ENCODE data around the gene ADSS2. TPM values are rescaled to one million over a fixed set of nuclear protein-coding genes. Genes with fewer than 3 reads are reported as not detected.

The ADSS2 gene
- total RNA-seq, 1 donor from 2014 or later = 181 TPM

DNA sequence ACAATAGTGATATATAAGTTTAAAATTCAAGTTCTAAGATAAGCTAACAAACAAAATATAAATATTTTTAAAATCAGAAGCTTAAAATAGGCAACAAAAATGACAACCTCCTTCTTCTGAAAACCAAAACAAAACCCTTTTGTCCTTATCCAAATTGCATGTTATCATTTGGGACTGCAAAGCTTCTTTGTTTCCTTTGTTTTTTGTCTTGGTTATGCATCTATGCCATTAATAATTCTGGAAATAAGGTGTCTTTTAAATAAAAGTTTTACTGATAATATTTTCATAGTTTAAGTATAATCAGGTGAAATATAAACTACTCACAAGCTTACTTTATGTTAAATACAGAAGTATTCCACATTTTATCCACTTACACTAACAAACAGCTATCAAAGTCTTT lies 20.5 kb downstream of the ADSS2 start:
- H3K9ac ChIP-seq = no peak overlapping the region
- Mint-ChIP-seq H3K4me3 (no peak overlapping the region), H3K27ac (no peak overlapping the region)

DNA sequence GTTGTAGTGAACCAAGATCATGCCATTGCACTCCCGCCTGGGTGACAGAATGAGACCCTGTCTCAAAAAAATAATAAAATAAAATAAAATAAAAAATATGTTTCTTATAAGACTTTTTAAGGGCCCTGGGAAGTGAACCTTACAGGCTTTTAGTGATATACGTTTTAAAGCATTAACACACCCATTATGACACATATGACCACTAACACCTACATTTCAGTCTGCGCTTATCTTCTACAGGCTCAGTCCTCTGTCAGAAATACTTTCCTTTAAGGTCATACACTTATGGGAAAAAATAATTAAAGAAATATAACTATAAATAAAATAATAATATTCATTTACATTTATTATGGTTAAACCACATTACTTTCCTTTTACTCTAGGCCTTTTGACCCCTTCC lies 21.9 kb downstream of the ADSS2 start:
- no peak overlapping the region for H2AFZ ChIP-seq (replicated peaks)
- H3K4me3 ChIP-seq = no peak overlapping the region
- Mint-ChIP-seq H3K27me3 (ENCODE audit: insufficient read depth, low read depth) (no peaks in the 10 kb centered on the region), H3K4me3 (no peak overlapping the region), H3K4me1 (no peaks in the 10 kb centered on the region), H3K36me3 (peaks cover 5% of the 10 kb centered on the region), H3K27ac (no peak overlapping the region), H3K9me3 (no peaks in the 10 kb centered on the region)
- no peaks in the 10 kb centered on the region for H3K27me3 ChIP-seq
- TF ChIP-seq EZH2 (IDR thresholded peaks at IDR 0.05) = no peak
- H3K27ac ChIP-seq = no peak overlapping the region
- H3K79me2 ChIP-seq (ENCODE audit: low read depth) = no peaks in the 10 kb centered on the region
- no peak overlapping the region for H3K9ac ChIP-seq
- H4K20me1 ChIP-seq (ENCODE audit: low read depth) = no peaks in the 10 kb centered on the region
- DNase-seq (ENCODE audit: low spot score) = no peak
- H3K4me2 ChIP-seq = no peak overlapping the region
- no peaks in the 10 kb centered on the region for H3K9me3 ChIP-seq (ENCODE audit: low read depth)
- H3F3A ChIP-seq (ENCODE audit: low read depth) = peaks cover 12% of the 10 kb centered on the region
- H3K4me1 ChIP-seq = no peaks in the 10 kb centered on the region
- H3K36me3 ChIP-seq = peaks cover 13% of the 10 kb centered on the region

More for the DNA sequence above, 20.5 kb downstream of the ADSS2 start:
- no peaks in the 10 kb centered on the region for H3K4me1 Mint-ChIP-seq
- no peaks in the 10 kb centered on the region for H3K4me1 ChIP-seq
- H2AFZ ChIP-seq (replicated peaks) = no peak overlapping the region
- peaks cover 12% of the 10 kb centered on the region for H3F3A ChIP-seq (ENCODE audit: low read depth)
- H3K4me2 ChIP-seq = no peak overlapping the region
- no peaks in the 10 kb centered on the region for H3K9me3 ChIP-seq (ENCODE audit: low read depth)
- H3K27me3 Mint-ChIP-seq (ENCODE audit: insufficient read depth, low read depth) = no peaks in the 10 kb centered on the region
- H3K4me3 ChIP-seq = no peak overlapping the region
- H3K79me2 ChIP-seq (ENCODE audit: low read depth) = no peaks in the 10 kb centered on the region
- H3K9me3 Mint-ChIP-seq = no peaks in the 10 kb centered on the region
- peaks cover 11% of the 10 kb centered on the region for H3K36me3 Mint-ChIP-seq
- H3K27ac ChIP-seq = no peak overlapping the region
- DNase-seq (ENCODE audit: low spot score) = no peak
- H4K20me1 ChIP-seq (ENCODE audit: low read depth) = no peaks in the 10 kb centered on the region
- TF ChIP-seq EZH2phosphoT487 (IDR thresholded peaks at IDR 0.05) = no peak
- TF ChIP-seq, protein P1, sequence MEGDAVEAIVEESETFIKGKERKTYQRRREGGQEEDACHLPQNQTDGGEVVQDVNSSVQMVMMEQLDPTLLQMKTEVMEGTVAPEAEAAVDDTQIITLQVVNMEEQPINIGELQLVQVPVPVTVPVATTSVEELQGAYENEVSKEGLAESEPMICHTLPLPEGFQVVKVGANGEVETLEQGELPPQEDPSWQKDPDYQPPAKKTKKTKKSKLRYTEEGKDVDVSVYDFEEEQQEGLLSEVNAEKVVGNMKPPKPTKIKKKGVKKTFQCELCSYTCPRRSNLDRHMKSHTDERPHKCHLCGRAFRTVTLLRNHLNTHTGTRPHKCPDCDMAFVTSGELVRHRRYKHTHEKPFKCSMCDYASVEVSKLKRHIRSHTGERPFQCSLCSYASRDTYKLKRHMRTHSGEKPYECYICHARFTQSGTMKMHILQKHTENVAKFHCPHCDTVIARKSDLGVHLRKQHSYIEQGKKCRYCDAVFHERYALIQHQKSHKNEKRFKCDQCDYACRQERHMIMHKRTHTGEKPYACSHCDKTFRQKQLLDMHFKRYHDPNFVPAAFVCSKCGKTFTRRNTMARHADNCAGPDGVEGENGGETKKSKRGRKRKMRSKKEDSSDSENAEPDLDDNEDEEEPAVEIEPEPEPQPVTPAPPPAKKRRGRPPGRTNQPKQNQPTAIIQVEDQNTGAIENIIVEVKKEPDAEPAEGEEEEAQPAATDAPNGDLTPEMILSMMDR (IDR thresholded peaks at IDR 0.05) = no peak
- no peak for TF ChIP-seq EZH2 (IDR thresholded peaks at IDR 0.05)
- peaks cover 13% of the 10 kb centered on the region for H3K36me3 ChIP-seq
- no peaks in the 10 kb centered on the region for H3K27me3 ChIP-seq

DNA sequence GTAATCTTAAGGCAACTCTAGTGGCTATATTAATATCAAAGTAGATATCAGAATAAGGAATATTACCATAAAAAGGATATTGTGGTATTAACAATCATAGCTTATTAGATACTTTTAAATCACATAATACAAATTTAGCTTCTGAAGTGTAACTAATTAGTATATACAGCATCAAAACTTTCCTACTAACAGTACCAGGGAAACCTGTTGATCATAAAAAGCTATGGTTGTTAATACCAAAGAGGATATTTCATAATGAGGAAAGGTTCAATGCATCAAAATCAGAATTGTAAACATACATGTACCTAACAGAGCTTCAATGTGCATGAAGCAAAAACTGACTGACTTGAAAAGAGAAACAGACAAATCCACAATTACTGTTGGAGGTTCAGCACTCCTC lies 24.1 kb downstream of the ADSS2 start:
- no peaks in the 10 kb centered on the region for H3K79me2 ChIP-seq (ENCODE audit: low read depth)
- DNase-seq (ENCODE audit: low spot score) = no peak
- no peak overlapping the region for H3K9ac ChIP-seq
- H2AFZ ChIP-seq (replicated peaks) = no peak overlapping the region
- H3K4me2 ChIP-seq = no peak overlapping the region
- Mint-ChIP-seq H3K4me3 (no peak overlapping the region), H3K27ac (no peak overlapping the region), H3K9me3 (no peaks in the 10 kb centered on the region), H3K4me1 (no peaks in the 10 kb centered on the region), H3K27me3 (ENCODE audit: insufficient read depth, low read depth) (no peaks in the 10 kb centered on the region), H3K36me3 (peaks cover 6% of the 10 kb centered on the region)
- H3K4me3 ChIP-seq = no peak overlapping the region
- H3K4me1 ChIP-seq = no peaks in the 10 kb centered on the region
- H4K20me1 ChIP-seq (ENCODE audit: low read depth) = no peaks in the 10 kb centered on the region
- TF ChIP-seq EZH2 (IDR thresholded peaks at IDR 0.05) (no peak), EZH2phosphoT487 (IDR thresholded peaks at IDR 0.05) (no peak)
- TF ChIP-seq, protein P1 (IDR thresholded peaks at IDR 0.05) = no peak
- H3K27ac ChIP-seq = no peak overlapping the region
- peaks cover 16% of the 10 kb centered on the region for H3F3A ChIP-seq (ENCODE audit: low read depth)
- H3K36me3 ChIP-seq = peaks cover 30% of the 10 kb centered on the region
- H3K27me3 ChIP-seq = no peaks in the 10 kb centered on the region
- no peaks in the 10 kb centered on the region for H3K9me3 ChIP-seq (ENCODE audit: low read depth)

DNA sequence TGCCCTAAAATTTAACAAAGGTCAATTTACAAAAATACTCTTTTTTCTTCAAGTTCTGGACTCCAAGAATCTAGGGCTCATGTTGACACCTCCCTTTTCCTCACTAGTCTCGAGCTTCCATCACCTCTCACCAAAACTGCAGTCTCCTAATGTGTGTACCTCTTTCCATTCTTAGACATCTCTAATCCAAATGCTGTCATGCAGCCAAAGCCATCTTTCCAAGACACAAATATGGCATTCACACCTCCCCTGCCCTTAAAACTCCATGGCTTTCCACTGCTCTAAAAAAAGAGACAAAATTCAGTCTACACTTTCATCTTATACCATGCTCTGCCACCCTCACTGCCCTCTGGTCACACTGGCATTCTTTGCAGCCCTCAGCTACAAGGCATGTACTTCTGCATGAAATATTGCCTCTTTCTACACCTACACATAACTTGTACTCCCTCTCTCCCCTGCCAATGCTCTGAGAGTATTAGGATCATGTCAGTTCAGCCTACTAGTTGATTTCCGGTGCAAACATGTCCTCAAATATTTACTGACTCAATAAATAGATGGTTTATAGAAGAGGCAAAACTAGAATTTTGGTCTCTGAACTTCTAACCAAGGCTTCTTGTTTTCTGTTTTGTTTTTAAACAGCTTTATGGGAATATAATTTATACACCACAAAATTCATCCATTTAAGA lies 26.9 kb downstream of the ADSS2 start:
- no peak overlapping the region for H3K4me3 Mint-ChIP-seq
- no peak overlapping the region for H3K9ac ChIP-seq
- H3K27ac ChIP-seq = no peak overlapping the region
- H3K27me3 Mint-ChIP-seq (ENCODE audit: insufficient read depth, low read depth) = no peaks in the 10 kb centered on the region
- no peaks in the 10 kb centered on the region for H3K79me2 ChIP-seq (ENCODE audit: low read depth)
- no peak overlapping the region for H3K4me3 ChIP-seq
- no peaks in the 10 kb centered on the region for H3K27me3 ChIP-seq
- no peaks in the 10 kb centered on the region for H3K9me3 Mint-ChIP-seq
- H3K4me1 ChIP-seq = no peaks in the 10 kb centered on the region
- H2AFZ ChIP-seq (replicated peaks) = no peak overlapping the region
- H3K36me3 Mint-ChIP-seq = peaks cover 10% of the 10 kb centered on the region
- H4K20me1 ChIP-seq (ENCODE audit: low read depth) = no peaks in the 10 kb centered on the region
- H3K9me3 ChIP-seq (ENCODE audit: low read depth) = no peaks in the 10 kb centered on the region
- no peaks in the 10 kb centered on the region for H3K4me1 Mint-ChIP-seq
- peaks cover 23% of the 10 kb centered on the region for H3K36me3 ChIP-seq
- TF ChIP-seq, protein P1 (IDR thresholded peaks at IDR 0.05) = no peak
- no peak for TF ChIP-seq EZH2 (IDR thresholded peaks at IDR 0.05)
- TF ChIP-seq EZH2phosphoT487 (IDR thresholded peaks at IDR 0.05) = no peak
- DNase-seq (ENCODE audit: low spot score) = no peak
- no peak overlapping the region for H3K27ac Mint-ChIP-seq
- H3K4me2 ChIP-seq = no peak overlapping the region
- H3F3A ChIP-seq (ENCODE audit: low read depth) = peaks cover 8% of the 10 kb centered on the region

Data from neural progenitor cell (in vitro differentiated cells).